ENCODE measurements around the gene RNF169. TPM values are rescaled to one million over a fixed set of nuclear protein-coding genes. Genes with fewer than 3 reads are reported as not detected.

Gene RNF169
- total and polyA plus RNA-seq, 9 of the 15 experiments (the other 6 are each of a cell fraction or from before 2014, with no cell fraction given): 0.68 to 18.1 (median 10.1) TPM

DNA sequence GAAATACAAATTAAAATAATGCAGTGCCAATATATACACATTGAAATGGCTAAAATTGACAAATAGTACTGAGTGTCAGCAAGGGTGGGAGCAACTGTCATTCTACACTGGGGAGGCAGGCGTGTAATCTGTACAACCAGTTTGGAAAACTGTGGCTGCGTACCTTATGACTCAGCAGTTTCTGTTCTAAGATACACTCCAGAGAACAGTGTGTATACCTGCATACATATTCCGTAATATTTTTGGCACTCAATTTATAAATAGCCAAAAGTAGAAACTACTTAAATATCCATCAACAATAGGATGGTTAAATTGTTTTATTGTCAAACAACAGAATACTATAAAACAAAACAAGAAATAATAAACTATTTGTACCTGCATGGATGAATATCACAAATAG is 57.6 kb downstream of the RNF169 start (continued):
- TF ChIP-seq PCBP1 (IDR thresholded peaks at IDR 0.05; ENCODE audit: low read depth, low read length, poor library complexity, severe bottlenecking) (no peak), PTTG1 (tag; IDR thresholded peaks at IDR 0.05; ENCODE audit: low read depth) (no peak), NBN (IDR thresholded peaks at IDR 0.05; ENCODE audit: low read depth) (0 out of 2 replicates have a peak, but pooled peaks have one; percentile 42), NRF1 (conservative IDR thresholded peaks at IDR 0.05 in 1 of 2, IDR thresholded peaks at IDR 0.05 in 1 of 2) (0 out of 4 replicates have a peak, but pooled peaks of 1 of the 2 experiments have one; percentile 5), RBM15 (IDR thresholded peaks at IDR 0.05; ENCODE audit: insufficient read depth, low read length) (no peak), SOX6 (IDR thresholded peaks at IDR 0.05) (peak; percentile 49; the same call in 1 of the 2 replicates), CBX1 (IDR thresholded peaks at IDR 0.05; ENCODE audit: low read depth) (no peak), SRSF9 (IDR thresholded peaks at IDR 0.05; ENCODE audit: borderline replicate concordance, low read depth, low read length) (no peak), MBD2 (IDR thresholded peaks at IDR 0.05; ENCODE audit: borderline replicate concordance, low read depth) (0 out of 2 replicates have a peak, but pooled peaks have one; percentile 22), OTX1 (CRISPR knock-in tag; IDR thresholded peaks at IDR 0.05) (no peak), ESRRB (CRISPR knock-in tag; IDR thresholded peaks at IDR 0.05; ENCODE audit: borderline replicate concordance) (no peak), HIVEP1 (CRISPR knock-in tag; IDR thresholded peaks at IDR 0.05) (no peak), TAL1 (IDR thresholded peaks at IDR 0.05) (0 out of 2 replicates have a peak, but pooled peaks have one; percentile 11), NCOA6 (IDR thresholded peaks at IDR 0.05) (no peak)
- TF ChIP-seq, protein P1, sequence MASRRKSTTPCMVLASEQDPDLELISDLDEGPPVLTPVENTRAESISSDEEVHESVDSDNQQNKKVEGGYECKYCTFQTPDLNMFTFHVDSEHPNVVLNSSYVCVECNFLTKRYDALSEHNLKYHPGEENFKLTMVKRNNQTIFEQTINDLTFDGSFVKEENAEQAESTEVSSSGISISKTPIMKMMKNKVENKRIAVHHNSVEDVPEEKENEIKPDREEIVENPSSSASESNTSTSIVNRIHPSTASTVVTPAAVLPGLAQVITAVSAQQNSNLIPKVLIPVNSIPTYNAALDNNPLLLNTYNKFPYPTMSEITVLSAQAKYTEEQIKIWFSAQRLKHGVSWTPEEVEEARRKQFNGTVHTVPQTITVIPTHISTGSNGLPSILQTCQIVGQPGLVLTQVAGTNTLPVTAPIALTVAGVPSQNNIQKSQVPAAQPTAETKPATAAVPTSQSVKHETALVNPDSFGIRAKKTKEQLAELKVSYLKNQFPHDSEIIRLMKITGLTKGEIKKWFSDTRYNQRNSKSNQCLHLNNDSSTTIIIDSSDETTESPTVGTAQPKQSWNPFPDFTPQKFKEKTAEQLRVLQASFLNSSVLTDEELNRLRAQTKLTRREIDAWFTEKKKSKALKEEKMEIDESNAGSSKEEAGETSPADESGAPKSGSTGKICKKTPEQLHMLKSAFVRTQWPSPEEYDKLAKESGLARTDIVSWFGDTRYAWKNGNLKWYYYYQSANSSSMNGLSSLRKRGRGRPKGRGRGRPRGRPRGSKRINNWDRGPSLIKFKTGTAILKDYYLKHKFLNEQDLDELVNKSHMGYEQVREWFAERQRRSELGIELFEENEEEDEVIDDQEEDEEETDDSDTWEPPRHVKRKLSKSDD (conservative IDR thresholded peaks at IDR 0.05; ENCODE audit: low read length): no peak
- TF ChIP-seq, protein P2, sequence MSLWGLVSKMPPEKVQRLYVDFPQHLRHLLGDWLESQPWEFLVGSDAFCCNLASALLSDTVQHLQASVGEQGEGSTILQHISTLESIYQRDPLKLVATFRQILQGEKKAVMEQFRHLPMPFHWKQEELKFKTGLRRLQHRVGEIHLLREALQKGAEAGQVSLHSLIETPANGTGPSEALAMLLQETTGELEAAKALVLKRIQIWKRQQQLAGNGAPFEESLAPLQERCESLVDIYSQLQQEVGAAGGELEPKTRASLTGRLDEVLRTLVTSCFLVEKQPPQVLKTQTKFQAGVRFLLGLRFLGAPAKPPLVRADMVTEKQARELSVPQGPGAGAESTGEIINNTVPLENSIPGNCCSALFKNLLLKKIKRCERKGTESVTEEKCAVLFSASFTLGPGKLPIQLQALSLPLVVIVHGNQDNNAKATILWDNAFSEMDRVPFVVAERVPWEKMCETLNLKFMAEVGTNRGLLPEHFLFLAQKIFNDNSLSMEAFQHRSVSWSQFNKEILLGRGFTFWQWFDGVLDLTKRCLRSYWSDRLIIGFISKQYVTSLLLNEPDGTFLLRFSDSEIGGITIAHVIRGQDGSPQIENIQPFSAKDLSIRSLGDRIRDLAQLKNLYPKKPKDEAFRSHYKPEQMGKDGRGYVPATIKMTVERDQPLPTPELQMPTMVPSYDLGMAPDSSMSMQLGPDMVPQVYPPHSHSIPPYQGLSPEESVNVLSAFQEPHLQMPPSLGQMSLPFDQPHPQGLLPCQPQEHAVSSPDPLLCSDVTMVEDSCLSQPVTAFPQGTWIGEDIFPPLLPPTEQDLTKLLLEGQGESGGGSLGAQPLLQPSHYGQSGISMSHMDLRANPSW (CRISPR knock-in tag; IDR thresholded peaks at IDR 0.05): no peak
- TF ChIP-seq, protein P3, sequence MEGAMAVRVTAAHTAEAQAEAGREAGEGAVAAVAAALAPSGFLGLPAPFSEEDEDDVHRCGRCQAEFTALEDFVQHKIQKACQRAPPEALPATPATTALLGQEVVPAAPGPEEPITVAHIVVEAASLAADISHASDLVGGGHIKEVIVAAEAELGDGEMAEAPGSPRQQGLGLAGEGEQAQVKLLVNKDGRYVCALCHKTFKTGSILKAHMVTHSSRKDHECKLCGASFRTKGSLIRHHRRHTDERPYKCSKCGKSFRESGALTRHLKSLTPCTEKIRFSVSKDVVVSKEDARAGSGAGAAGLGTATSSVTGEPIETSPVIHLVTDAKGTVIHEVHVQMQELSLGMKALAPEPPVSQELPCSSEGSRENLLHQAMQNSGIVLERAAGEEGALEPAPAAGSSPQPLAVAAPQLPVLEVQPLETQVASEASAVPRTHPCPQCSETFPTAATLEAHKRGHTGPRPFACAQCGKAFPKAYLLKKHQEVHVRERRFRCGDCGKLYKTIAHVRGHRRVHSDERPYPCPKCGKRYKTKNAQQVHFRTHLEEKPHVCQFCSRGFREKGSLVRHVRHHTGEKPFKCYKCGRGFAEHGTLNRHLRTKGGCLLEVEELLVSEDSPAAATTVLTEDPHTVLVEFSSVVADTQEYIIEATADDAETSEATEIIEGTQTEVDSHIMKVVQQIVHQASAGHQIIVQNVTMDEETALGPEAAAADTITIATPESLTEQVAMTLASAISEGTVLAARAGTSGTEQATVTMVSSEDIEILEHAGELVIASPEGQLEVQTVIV (CRISPR knock-in tag; IDR thresholded peaks at IDR 0.05; ENCODE audit: borderline replicate concordance): no peak
- TF ChIP-seq, protein P4, sequence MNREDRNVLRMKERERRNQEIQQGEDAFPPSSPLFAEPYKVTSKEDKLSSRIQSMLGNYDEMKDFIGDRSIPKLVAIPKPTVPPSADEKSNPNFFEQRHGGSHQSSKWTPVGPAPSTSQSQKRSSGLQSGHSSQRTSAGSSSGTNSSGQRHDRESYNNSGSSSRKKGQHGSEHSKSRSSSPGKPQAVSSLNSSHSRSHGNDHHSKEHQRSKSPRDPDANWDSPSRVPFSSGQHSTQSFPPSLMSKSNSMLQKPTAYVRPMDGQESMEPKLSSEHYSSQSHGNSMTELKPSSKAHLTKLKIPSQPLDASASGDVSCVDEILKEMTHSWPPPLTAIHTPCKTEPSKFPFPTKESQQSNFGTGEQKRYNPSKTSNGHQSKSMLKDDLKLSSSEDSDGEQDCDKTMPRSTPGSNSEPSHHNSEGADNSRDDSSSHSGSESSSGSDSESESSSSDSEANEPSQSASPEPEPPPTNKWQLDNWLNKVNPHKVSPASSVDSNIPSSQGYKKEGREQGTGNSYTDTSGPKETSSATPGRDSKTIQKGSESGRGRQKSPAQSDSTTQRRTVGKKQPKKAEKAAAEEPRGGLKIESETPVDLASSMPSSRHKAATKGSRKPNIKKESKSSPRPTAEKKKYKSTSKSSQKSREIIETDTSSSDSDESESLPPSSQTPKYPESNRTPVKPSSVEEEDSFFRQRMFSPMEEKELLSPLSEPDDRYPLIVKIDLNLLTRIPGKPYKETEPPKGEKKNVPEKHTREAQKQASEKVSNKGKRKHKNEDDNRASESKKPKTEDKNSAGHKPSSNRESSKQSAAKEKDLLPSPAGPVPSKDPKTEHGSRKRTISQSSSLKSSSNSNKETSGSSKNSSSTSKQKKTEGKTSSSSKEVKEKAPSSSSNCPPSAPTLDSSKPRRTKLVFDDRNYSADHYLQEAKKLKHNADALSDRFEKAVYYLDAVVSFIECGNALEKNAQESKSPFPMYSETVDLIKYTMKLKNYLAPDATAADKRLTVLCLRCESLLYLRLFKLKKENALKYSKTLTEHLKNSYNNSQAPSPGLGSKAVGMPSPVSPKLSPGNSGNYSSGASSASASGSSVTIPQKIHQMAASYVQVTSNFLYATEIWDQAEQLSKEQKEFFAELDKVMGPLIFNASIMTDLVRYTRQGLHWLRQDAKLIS (CRISPR knock-in tag; IDR thresholded peaks at IDR 0.05): no peak

Measured in K562 (cell line).